K562 (cell line): ENCODE measurements around the gene CUL3. TPM values are rescaled to one million over a fixed set of nuclear protein-coding genes. Genes with fewer than 3 reads are reported as not detected.

Experiments used
- ATAC-seq: fragments of 200-7000 bp; cut with Tn5 transposase; 3 replicates; pipeline ENCODE4 v1.9.1; 2020; ENCODE audit warnings: moderate library complexity
- BruUV-seq: library from RNA; stranded (reverse); fragments of 400-500 nt; replicated peaks from 2 replicates; lab custom pipeline; 2021; lab: Mats Ljungman, UMichigan
- CTCF ChIA-PET: fragments of 300-600 bp; formaldehyde crosslinking; extraction: SDS; loops from one replicate; lab custom pipeline; 2021; ENCODE audit warnings: low intra/inter-chr PET ratio; lab: Yijun Ruan, JAX
- POLR2A ChIA-PET: fragments of 300-600, 350-650 bp; sonication (Branson Sonifier 250); formaldehyde crosslinking; extraction: SDS; loops from one replicate; lab custom pipeline; 2021; ENCODE audit warnings: antibody characterized with exemption, inconsistent platforms; lab: Yijun Ruan, JAX
- DNase-seq, 4 experiments: peaks; one replicate each; pipeline versions ENCODE4 v3.0.0 to v3.0.0-alpha.2; 2011 to 2018; ENCODE audit warnings: low spot score in 3 of 4, mixed read lengths in 3 of 4; ENCODE audit errors: extremely low read depth in 1 of 4
- FAIRE-seq: peaks from 2 replicates; lab custom pipeline; 2011; peaks lifted over from hg19 to GRCh38; lab: Jason Lieb, UNC
- H2AFZ ChIP-seq: 2 replicates; pipeline ENCODE4 v1.6.0; 2011; ENCODE audit warnings: low read depth, low read length, control low read depth, inconsistent platforms
- H3K27ac ChIP-seq: fragments of 200-600 bp; 3 replicates; pipeline ENCODE4 v1.8.0; 2011; ENCODE audit warnings: low read depth, mild to moderate bottlenecking, control low read depth, inconsistent platforms, low read length, moderate library complexity, mixed read lengths; ENCODE audit errors: extremely low read depth
- H3K27me3 ChIP-seq, 2 experiments: fragments of 300-600 bp in 1 of 2; 2 replicates in 1 of 2; 3 replicates in 1 of 2; pipeline versions ENCODE4 v1.6.0 to v1.8.0; 2011; ENCODE audit warnings: inconsistent platforms in 2 of 2, low read length in 2 of 2, mild to moderate bottlenecking in 1 of 2, mixed read lengths in 1 of 2, moderate library complexity in 1 of 2; ENCODE audit not compliant: control insufficient read depth in 2 of 2, insufficient read depth in 2 of 2
- H3K36me3 ChIP-seq: fragments of 300-600 bp; 3 replicates; pipeline ENCODE4 v1.8.0; 2011; ENCODE audit warnings: mild to moderate bottlenecking, low read length, inconsistent platforms; ENCODE audit not compliant: control insufficient read depth, insufficient read depth
- H3K4me1 ChIP-seq, 2 experiments: fragments of 200-600 bp in 1 of 2; replicated peaks in 1 of 2; 2 replicates in 1 of 2; 3 replicates in 1 of 2; pipeline versions ENCODE4 v1.5.1 to v1.8.0; 2011; ENCODE audit warnings: inconsistent platforms in 2 of 2, low read length in 2 of 2, mild to moderate bottlenecking in 1 of 2, mixed read lengths in 1 of 2, moderate library complexity in 1 of 2; ENCODE audit not compliant: control insufficient read depth in 2 of 2, insufficient read depth in 2 of 2
- H3K4me2 ChIP-seq: 2 replicates; pipeline ENCODE4 v1.6.1; 2011; ENCODE audit warnings: low read length, control low read depth, inconsistent platforms, mixed read lengths; ENCODE audit not compliant: insufficient read depth
- H3K4me3 ChIP-seq: fragments of 200-600 bp; sonication (generic), shearing (Covaris generic); 2 replicates; pipeline ENCODE4 v1.5.1; 2016; ENCODE audit warnings: control low read depth, inconsistent platforms
- H3K79me2 ChIP-seq: fragments of 200-600 bp; 3 replicates; pipeline ENCODE4 v1.8.0; 2011; ENCODE audit warnings: low read length, inconsistent platforms; ENCODE audit not compliant: control insufficient read depth, insufficient read depth
- H3K9ac ChIP-seq, 2 experiments: 2 replicates each; pipeline versions ENCODE4 v1.6.0 to v1.6.1; 2011; ENCODE audit warnings: low read depth in 2 of 2, low read length in 2 of 2, control low read depth in 1 of 2, inconsistent platforms in 1 of 2, mild to moderate bottlenecking in 1 of 2, mixed read lengths in 1 of 2; ENCODE audit not compliant: insufficient read depth in 1 of 2
- H3K9me1 ChIP-seq: one replicate; pipeline ENCODE4 v1.6.0; 2011; ENCODE audit warnings: inconsistent platforms, mild to moderate bottlenecking, low read length, moderate library complexity; ENCODE audit not compliant: control insufficient read depth, insufficient read depth
- H3K9me3 ChIP-seq: replicated peaks from 2 replicates; pipeline ENCODE4 v1.5.1; 2011; ENCODE audit warnings: low read depth, low read length, inconsistent platforms; ENCODE audit not compliant: control insufficient read depth, insufficient read depth
- H4K20me1 ChIP-seq: replicated peaks from 2 replicates; pipeline ENCODE4 v1.6.1; 2011; ENCODE audit warnings: low read length, inconsistent platforms, mixed read lengths; ENCODE audit not compliant: control insufficient read depth, insufficient read depth
- BDP1 ChIP-seq: IDR thresholded peaks from 3 replicates; pipeline ENCODE4 v1.6.1; 2011; ENCODE audit not compliant: insufficient read length, insufficient read depth
- CXXC5 ChIP-seq: fragments of 250-450 bp; sonication (Bioruptor Pico); IDR thresholded peaks from 2 replicates; pipeline ENCODE4 v1.8.0; 2022; ENCODE audit warnings: inconsistent platforms, mild to moderate bottlenecking, moderate library complexity
- FOXP1 ChIP-seq: sonication (generic); formaldehyde crosslinking; IDR thresholded peaks from 2 replicates; pipeline ENCODE4 v1.8.0; 2022; ENCODE audit warnings: mild to moderate bottlenecking, missing genetic modification reagents
- HDAC2 ChIP-seq: fragments of 450-650 bp; IDR thresholded peaks from 2 replicates; pipeline ENCODE4 v1.6.1; 2016; ENCODE audit warnings: mild to moderate bottlenecking
- HOXB6 ChIP-seq: fragments of 250-450 bp; sonication (Bioruptor Pico); IDR thresholded peaks from 2 replicates; pipeline ENCODE4 v1.5.1; 2022; ENCODE audit warnings: mild to moderate bottlenecking, borderline replicate concordance
- MCM2 ChIP-seq: fragments of 450-650 bp; IDR thresholded peaks from 2 replicates; pipeline ENCODE4 v1.6.1; 2017; ENCODE audit warnings: low read depth, mild to moderate bottlenecking
- MXD1 ChIP-seq: fragments of 250-450 bp; sonication (Bioruptor Pico); IDR thresholded peaks from 2 replicates; pipeline ENCODE4 v1.8.0; 2021; ENCODE audit warnings: borderline replicate concordance, mild to moderate bottlenecking, moderate library complexity; ENCODE audit not compliant: poor library complexity, severe bottlenecking
- MXI1 ChIP-seq: IDR thresholded peaks from 2 replicates; pipeline ENCODE4 v1.6.1; 2011; ENCODE audit warnings: low read depth, mild to moderate bottlenecking, improper control_type of control experiment, low read length
- NFIC ChIP-seq: fragments of 450-650 bp; IDR thresholded peaks from 2 replicates; pipeline ENCODE4 v1.6.1; 2017; ENCODE audit warnings: mild to moderate bottlenecking, inconsistent platforms
- RBM39 ChIP-seq: fragments of 200-400 bp; formaldehyde crosslinking; optimal IDR thresholded peaks from 2 replicates; pipeline ENCODE3; 2018; ENCODE audit warnings: low read depth, low read length
- SAFB ChIP-seq: fragments of 200-400 bp; formaldehyde crosslinking; IDR thresholded peaks from 2 replicates; pipeline ENCODE4 v1.6.1; 2017; ENCODE audit warnings: low read depth, low read length, borderline replicate concordance
- SIN3A ChIP-seq, 2 experiments: fragments of 150-350 bp in 1 of 2; IDR thresholded peaks; 2 replicates each; pipeline ENCODE4 v1.6.1; 2011 to 2016; ENCODE audit warnings: borderline replicate concordance in 2 of 2, low read depth in 2 of 2, low read length in 2 of 2, mild to moderate bottlenecking in 2 of 2, moderate library complexity in 2 of 2; ENCODE audit not compliant: control insufficient read depth in 1 of 2
- SREBF2 ChIP-seq: sonication (generic); formaldehyde crosslinking; IDR thresholded peaks from 2 replicates; pipeline ENCODE4 v1.4.0; 2020; ENCODE audit warnings: mild to moderate bottlenecking, missing genetic modification reagents
- TARDBP ChIP-seq: fragments of 450-650 bp; IDR thresholded peaks from 2 replicates; pipeline ENCODE4 v1.6.1; 2016
- TSC22D4 ChIP-seq: fragments of 450-650 bp; IDR thresholded peaks from 2 replicates; pipeline ENCODE4 v1.6.1; 2016; ENCODE audit warnings: missing genetic modification characterization, missing biosample characterization, control low read depth
- ZNF407 ChIP-seq: fragments of 450-650 bp; IDR thresholded peaks from 2 replicates; pipeline ENCODE4 v1.6.1; 2016; ENCODE audit warnings: low read depth
- WGBS: fragments of 100-300 bp; shearing (Covaris generic); methylation state at CpG from one replicate; pipeline ENCODE4 v1.1.6; 2016; ENCODE audit warnings: low coverage, mixed read lengths; ENCODE audit not compliant: insufficient coverage; ENCODE audit errors: missing lambda C conversion rate; 5-methylcytosine and 5-hydroxymethylcytosine counted together
- in situ Hi-C: fragments of 300-500 bp; cut with MboI; formaldehyde crosslinking; loops from 4 replicates; pipeline ENCODE4 v1.15.0; 2018; ENCODE audit warnings: inconsistent platforms, mixed read lengths
- intact Hi-C: fragments of 100-400 bp; cut with micrococcal nuclease; formaldehyde crosslinking; loops from 2 replicates; pipeline ENCODE4 v1.14.2; 2022
- polyA plus RNA-seq, 8 experiments: library from polyadenylated mRNA; depleted of rRNA in 4 of 8; stranded (reverse) in 5 of 8; unstranded in 3 of 8; fragments of >200 nt; fragmentation: Nextera tagmentation in 2 of 8; fragmentation: Illumina TruSeq in 1 of 8; extraction: Ambion mirVana in 2 of 8; extraction: Trizol in 1 of 8; gene quantifications; 2 replicates each; pipeline versions ENCODE4 v1.2.1 to v1.2.3, GENCODE V29; 2011 to 2014; ENCODE audit warnings: inconsistent platforms in 1 of 8, missing spikeins in 1 of 8
- total RNA-seq, 7 experiments: library from RNA; depleted of rRNA in 6 of 7; stranded (reverse); fragments of >200 nt in 6 of 7; fragmentation: Illumina TruSeq in 2 of 7; extraction: Trizol in 2 of 7; gene quantifications; 2 replicates each; pipeline versions ENCODE4 v1.2.1 to v1.2.3, GENCODE V29; 2011 to 2021; ENCODE audit warnings: low replicate concordance in 1 of 7

CUL3 gene
- total and polyA plus RNA-seq, 9 of the 15 experiments (the other 6 are each of a cell fraction or from before 2014, with no cell fraction given), result 31.5 to 71.9 (median 56.4) TPM

DNA sequence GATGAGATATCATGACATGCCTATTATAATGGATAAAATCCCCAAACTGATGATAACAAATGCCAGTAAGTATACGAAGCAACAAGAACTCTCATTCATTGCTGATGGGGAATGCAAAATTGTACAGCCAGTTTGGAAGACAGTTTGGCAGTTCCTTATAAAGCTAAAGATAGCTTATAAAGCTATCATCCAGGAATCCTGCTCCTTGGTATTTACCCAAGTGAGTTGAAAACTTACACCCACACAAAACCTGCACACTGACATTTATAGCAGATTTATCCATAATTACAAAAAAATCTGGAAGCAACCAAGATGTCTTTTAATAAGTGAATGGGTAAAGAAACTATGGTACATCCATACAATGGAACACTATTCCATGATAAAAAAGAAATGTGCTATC, 123.8 kb downstream of the CUL3 start:
- Histone ChIP-seq H3K9ac (no peak overlapping the region), H3K9me1 (no peaks in the 10 kb centered on the region), H3K36me3 (no peaks in the 10 kb centered on the region), H3K27ac (no peak overlapping the region), H2AFZ (no peak overlapping the region), H3K4me1 (no peaks in the 10 kb centered on the region), H4K20me1 (no peaks in the 10 kb centered on the region), H3K4me2 (no peak overlapping the region), H3K79me2 (no peaks in the 10 kb centered on the region), H3K27me3 (no peaks in the 10 kb centered on the region), H3K4me3 (no peak overlapping the region), H3K9me3 (no peaks in the 10 kb centered on the region)
- intact Hi-C loops (no loop called here), in situ Hi-C loops (no loop called here)
- POLR2A ChIA-PET, result no interaction called here
- FAIRE-seq (no peak), ATAC-seq (no peak), DNase-seq (no peak)
- CTCF ChIA-PET, result no interaction called here
- 0% methylated on average over 1 of the region's 1 CpG for WGBS
- BruUV-seq, result no TSS peak
- TF ChIP-seq SAFB (no peak), NFIC (no peak), SREBF2 (CRISPR knock-in tag) (no peak), FOXP1 (CRISPR knock-in tag) (no peak), BDP1 (no peak), MCM2 (no peak), MXD1 (CRISPR knock-in tag) (no peak), RBM39 (no peak), HOXB6 (CRISPR knock-in tag) (no peak), CXXC5 (CRISPR knock-in tag) (no peak), SIN3A (IDR thresholded peaks at IDR 0.05; ENCODE audit: borderline replicate concordance in 2 of 2, control insufficient read depth in 1 of 2, low read depth in 2 of 2, low read length in 2 of 2) (no peak), TARDBP (no peak), MXI1 (no peak), ZNF407 (no peak), TSC22D4 (tag) (no peak), HDAC2 (no peak)
